ENCODE results near the gene SOCS6. TPM values are rescaled to one million over a fixed set of nuclear protein-coding genes. Genes with fewer than 3 reads are reported as not detected.
"Not testable (repeated sequence)": the region's sequence is repeated elsewhere in the genome, so short reads cannot be mapped to it uniquely, and the experiment has no call there.

The SOCS6 gene
- total RNA-seq, 2 donors from 2014 or later, result 1.7 to 2.0 TPM

DNA sequence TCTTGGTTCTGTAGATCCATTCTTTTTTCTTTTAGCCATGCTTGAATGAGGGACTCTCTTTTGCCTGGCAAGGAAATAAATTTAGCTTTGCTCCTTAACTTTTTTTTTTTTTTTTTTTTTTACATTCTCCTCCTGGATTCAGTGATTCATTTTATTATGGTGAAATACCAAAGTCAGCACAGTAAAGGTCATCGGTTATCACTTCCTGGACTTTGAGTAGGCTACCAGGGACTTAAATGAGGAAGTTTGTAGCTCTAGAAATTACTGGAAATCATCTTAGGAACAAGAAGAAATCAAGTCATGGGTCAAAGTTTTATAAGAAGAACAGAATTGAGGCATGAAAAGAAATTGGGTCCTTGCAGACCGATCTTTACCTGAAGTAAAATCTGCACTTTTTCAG is 75.0 kb downstream of the SOCS6 start:
- no peaks in the 10 kb centered on the region for H3K4me1 Mint-ChIP-seq (ENCODE audit: low read depth)
- DNase-seq (no peak), ATAC-seq (replicated peaks in 1 of 2) (no peak)
- H3K9me3 Mint-ChIP-seq, result no peaks in the 10 kb centered on the region
- peaks cover 18% of the 10 kb centered on the region for H3K27me3 Mint-ChIP-seq (ENCODE audit: low read depth)
- H3K36me3 Mint-ChIP-seq (ENCODE audit: insufficient read depth in 2 of 2), result no peaks in the 10 kb centered on the region
- H3K27ac Mint-ChIP-seq, result no peak overlapping the region
- H3K4me3 Mint-ChIP-seq, result no peak overlapping the region

DNA sequence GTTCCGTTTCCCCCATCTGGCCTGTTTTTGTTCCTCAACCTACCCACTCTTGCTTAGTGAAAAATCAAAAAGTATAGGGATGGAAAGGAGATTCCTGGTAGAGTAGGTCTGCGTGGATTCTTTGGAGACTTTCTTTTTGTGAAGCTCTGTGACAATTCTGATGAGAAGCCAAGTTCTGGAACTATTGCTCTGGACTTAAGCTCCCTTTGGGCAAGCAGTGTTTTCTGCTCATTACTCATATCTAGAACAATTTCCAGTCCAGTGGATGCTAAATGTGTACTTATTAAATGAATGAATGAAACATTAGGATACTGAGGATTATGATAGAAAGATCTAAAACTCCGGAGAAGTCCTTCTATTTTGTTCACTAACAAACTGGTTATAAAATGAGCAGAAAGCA is 76.5 kb downstream of the SOCS6 start:
- H3K4me3 Mint-ChIP-seq, result no peak overlapping the region
- no peak for DNase-seq
- H3K9me3 Mint-ChIP-seq, result no peaks in the 10 kb centered on the region
- ATAC-seq (replicated peaks in 1 of 2), result no peak
- peaks cover 18% of the 10 kb centered on the region for H3K27me3 Mint-ChIP-seq (ENCODE audit: low read depth)
- no peaks in the 10 kb centered on the region for H3K4me1 Mint-ChIP-seq (ENCODE audit: low read depth)
- no peak overlapping the region for H3K27ac Mint-ChIP-seq
- H3K36me3 Mint-ChIP-seq (ENCODE audit: insufficient read depth in 2 of 2), result no peaks in the 10 kb centered on the region

- no peak overlapping the region for H3K4me3 Mint-ChIP-seq
- no peaks in the 10 kb centered on the region for H3K36me3 Mint-ChIP-seq (ENCODE audit: insufficient read depth in 2 of 2)
- H3K27ac Mint-ChIP-seq, result no peak overlapping the region
- peaks cover 20% of the 10 kb centered on the region for H3K27me3 Mint-ChIP-seq (ENCODE audit: low read depth)
- no peaks in the 10 kb centered on the region for H3K9me3 Mint-ChIP-seq
- H3K4me1 Mint-ChIP-seq (ENCODE audit: low read depth), result no peaks in the 10 kb centered on the region
- no peak for DNase-seq
- ATAC-seq (replicated peaks in 1 of 2), result no peak
Observed at GRCh38 chr18:70366174-70366573, 77.3 kb downstream of the SOCS6 start.

DNA sequence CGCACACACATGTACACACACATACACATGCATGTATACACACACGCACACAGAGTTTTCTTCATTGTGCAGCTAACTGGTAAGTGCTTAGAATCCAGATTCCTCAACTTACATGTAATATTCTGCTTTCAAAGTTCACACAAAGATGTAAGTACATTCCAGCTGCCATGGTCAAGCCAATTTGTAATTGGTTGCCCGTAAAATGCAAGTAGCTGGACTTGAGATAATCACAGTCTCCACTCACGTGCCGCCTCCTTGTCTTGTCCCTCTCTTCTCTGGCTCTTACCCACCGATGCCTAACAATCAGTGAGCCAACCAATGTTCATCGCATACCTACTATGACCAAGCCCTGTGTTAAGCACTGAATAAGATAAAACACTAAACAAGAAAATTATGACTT is 77.8 kb downstream of the SOCS6 start:
- Mint-ChIP-seq H3K36me3 (ENCODE audit: insufficient read depth in 2 of 2) (no peaks in the 10 kb centered on the region), H3K27ac (no peak overlapping the region), H3K27me3 (ENCODE audit: low read depth) (peaks cover 25% of the 10 kb centered on the region), H3K9me3 (no peaks in the 10 kb centered on the region), H3K4me1 (ENCODE audit: low read depth) (no peaks in the 10 kb centered on the region), H3K4me3 (no peak overlapping the region)
- DNase-seq (no peak), ATAC-seq (replicated peaks in 1 of 2) (no peak)

DNA sequence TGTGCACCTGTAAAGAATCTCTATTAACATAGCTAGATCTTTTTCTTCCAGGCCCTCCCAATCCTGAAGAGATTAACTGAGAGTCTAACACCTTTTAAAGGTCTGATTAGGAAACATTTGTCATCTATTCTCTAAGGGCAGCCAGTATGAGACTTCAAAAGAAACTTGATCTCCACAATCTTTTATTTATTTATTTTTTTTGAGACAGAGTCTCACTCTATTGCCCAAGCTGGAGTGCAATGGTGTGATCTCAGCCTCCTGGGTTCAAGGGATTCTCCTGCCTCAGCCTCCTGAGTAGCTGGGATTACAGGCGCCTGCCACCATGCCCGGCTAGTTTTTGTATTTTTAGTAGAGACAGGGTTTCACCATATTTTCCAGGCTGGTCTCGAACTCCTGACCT is 78.5 kb downstream of the SOCS6 start:
- not testable (repeated sequence) for H3K36me3 Mint-ChIP-seq (ENCODE audit: insufficient read depth in 2 of 2); H3K9me3 Mint-ChIP-seq; H3K4me3 Mint-ChIP-seq; H3K4me1 Mint-ChIP-seq (ENCODE audit: low read depth); DNase-seq; H3K27ac Mint-ChIP-seq; ATAC-seq (replicated peaks in 1 of 2)
- H3K27me3 Mint-ChIP-seq (ENCODE audit: low read depth), result peaks cover 25% of the 10 kb centered on the region

DNA sequence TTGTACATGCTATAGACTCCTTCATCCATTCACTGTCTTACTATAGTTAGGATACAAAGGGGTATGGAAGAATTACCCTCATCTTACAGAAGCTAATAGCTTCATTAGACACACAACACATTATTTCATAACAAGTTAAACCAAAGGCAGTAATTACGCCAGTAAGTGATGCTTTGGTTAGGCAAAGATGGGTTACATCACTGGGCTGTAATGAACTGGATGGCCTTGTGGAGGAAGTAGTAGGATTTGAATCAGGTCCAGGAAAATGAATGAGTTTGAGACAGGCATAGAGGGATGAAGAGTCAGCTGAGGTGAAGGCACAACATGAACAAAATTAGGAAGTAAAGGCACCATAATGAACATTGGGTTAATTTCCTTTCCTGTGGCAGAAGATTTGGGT is 80.1 kb downstream of the SOCS6 start:
- DNase-seq (no peak), ATAC-seq (replicated peaks in 1 of 2) (no peak)
- H3K4me3 Mint-ChIP-seq, result no peak overlapping the region
- H3K36me3 Mint-ChIP-seq (ENCODE audit: insufficient read depth in 2 of 2), result no peaks in the 10 kb centered on the region
- no peaks in the 10 kb centered on the region for H3K9me3 Mint-ChIP-seq
- H3K27ac Mint-ChIP-seq, result no peak overlapping the region
- no peaks in the 10 kb centered on the region for H3K4me1 Mint-ChIP-seq (ENCODE audit: low read depth)
- H3K27me3 Mint-ChIP-seq (ENCODE audit: low read depth), result peaks cover 30% of the 10 kb centered on the region

DNA sequence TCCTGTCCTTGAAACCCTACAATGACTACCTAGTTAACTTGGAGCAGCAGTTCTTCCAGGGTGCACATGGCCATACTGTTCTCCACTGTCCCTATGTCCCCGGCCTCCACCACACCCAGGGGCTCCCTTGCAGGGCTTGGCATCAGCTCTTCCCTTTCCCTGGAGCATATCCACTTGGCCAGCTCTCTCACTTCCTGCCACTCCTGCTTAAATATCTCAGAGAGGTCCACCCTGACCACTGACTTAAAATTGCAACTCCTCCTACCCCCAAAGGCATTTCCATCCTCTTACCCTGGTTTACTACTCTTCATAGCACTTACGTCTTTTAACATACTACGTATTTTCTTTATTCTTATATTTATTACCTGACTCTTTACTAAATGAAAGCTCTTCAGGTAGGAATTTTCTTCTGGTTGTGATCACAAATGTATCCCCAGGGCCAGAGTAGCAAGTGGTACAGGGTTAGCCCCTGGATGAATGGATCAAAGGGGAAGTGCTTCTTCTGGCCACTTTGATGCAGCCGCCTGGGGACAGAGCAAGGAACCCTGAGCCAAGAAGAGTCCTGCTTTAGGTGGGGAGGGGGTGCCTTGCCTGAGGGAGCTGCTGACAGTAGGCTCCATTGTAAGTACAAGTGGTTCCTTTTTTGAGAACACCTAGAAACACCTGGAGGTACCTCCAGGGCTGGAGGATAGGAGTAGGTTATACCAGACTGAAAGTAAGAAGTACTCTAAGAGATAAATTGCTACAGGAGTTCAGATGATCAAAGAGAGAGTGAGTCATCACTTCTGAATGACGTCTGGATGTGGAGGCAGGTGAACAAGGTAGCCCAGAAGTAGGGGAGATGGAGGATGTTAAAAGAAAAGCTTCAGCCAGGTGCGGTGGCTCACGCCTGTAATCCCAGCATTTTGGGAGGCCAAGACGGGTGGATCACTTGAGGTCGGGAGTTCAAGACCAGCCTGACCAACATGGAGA is 82.2 kb downstream of the SOCS6 start:
- H3K4me3 Mint-ChIP-seq, result no peak overlapping the region
- H3K4me1 Mint-ChIP-seq (ENCODE audit: low read depth), result no peaks in the 10 kb centered on the region

GRCh38 chr18:70371908-70372307 is 83.1 kb downstream of the SOCS6 start:
- no peaks in the 10 kb centered on the region for H3K4me1 Mint-ChIP-seq (ENCODE audit: low read depth)
- no peak for ATAC-seq (replicated peaks in 1 of 2)
- no peak overlapping the region for H3K27ac Mint-ChIP-seq
- no peaks in the 10 kb centered on the region for H3K36me3 Mint-ChIP-seq (ENCODE audit: insufficient read depth in 2 of 2)
- no peak for DNase-seq
- H3K9me3 Mint-ChIP-seq, result no peaks in the 10 kb centered on the region
- no peak overlapping the region for H3K4me3 Mint-ChIP-seq
- H3K27me3 Mint-ChIP-seq (ENCODE audit: low read depth), result peaks cover 20% of the 10 kb centered on the region

More for the DNA sequence above, 82.2 kb downstream of the SOCS6 start:
- Mint-ChIP-seq H3K36me3 (ENCODE audit: insufficient read depth in 2 of 2) (no peaks in the 10 kb centered on the region), H3K27ac (no peak overlapping the region), H3K27me3 (ENCODE audit: low read depth) (peaks cover 29% of the 10 kb centered on the region), H3K9me3 (no peaks in the 10 kb centered on the region)
- no peak for DNase-seq
- ATAC-seq (replicated peaks in 1 of 2), result no peak

GRCh38 chr18:70372450-70373041 is 83.7 kb downstream of the SOCS6 start:
- H3K9me3 Mint-ChIP-seq, result no peaks in the 10 kb centered on the region
- peaks cover 18% of the 10 kb centered on the region for H3K27me3 Mint-ChIP-seq (ENCODE audit: low read depth)
- no peak overlapping the region for H3K27ac Mint-ChIP-seq
- no peak for DNase-seq
- no peaks in the 10 kb centered on the region for H3K36me3 Mint-ChIP-seq (ENCODE audit: insufficient read depth in 2 of 2)
- H3K4me3 Mint-ChIP-seq, result no peak overlapping the region
- no peak for ATAC-seq (replicated peaks in 1 of 2)
- H3K4me1 Mint-ChIP-seq (ENCODE audit: low read depth), result no peaks in the 10 kb centered on the region

- no peak overlapping the region for H3K27ac Mint-ChIP-seq
- H3K4me3 Mint-ChIP-seq, result no peak overlapping the region
- no peaks in the 10 kb centered on the region for H3K9me3 Mint-ChIP-seq
- H3K27me3 Mint-ChIP-seq (ENCODE audit: low read depth), result peaks cover 13% of the 10 kb centered on the region
- ATAC-seq (replicated peaks in 1 of 2) (no peak), DNase-seq (no peak)
- H3K4me1 Mint-ChIP-seq (ENCODE audit: low read depth), result no peaks in the 10 kb centered on the region
- no peaks in the 10 kb centered on the region for H3K36me3 Mint-ChIP-seq (ENCODE audit: insufficient read depth in 2 of 2)
Observed at GRCh38 chr18:70373042-70373519, 84.2 kb downstream of the SOCS6 start.

DNA sequence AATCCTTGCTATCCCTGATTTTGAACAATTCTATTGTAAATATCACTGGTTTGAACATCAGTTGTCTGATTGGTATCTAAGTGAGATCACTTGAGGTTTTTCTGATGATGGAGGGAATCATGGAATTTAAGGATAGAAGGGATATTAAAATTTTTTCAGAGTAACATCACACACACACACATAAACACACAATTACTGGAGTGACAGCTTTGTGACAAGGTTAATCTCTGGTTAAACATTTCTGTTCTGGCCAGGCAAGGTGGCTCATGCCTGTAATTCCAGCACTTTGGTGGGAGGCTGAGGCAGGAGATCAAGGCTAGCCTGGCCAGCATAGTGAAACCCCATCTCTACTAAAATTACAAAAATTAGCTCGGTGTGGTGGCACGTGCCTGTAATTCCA is 85.3 kb downstream of the SOCS6 start:
- no peak overlapping the region for H3K4me3 Mint-ChIP-seq
- H3K36me3 Mint-ChIP-seq (ENCODE audit: insufficient read depth in 2 of 2), result no peaks in the 10 kb centered on the region
- no peaks in the 10 kb centered on the region for H3K9me3 Mint-ChIP-seq
- H3K4me1 Mint-ChIP-seq (ENCODE audit: low read depth), result no peaks in the 10 kb centered on the region
- ATAC-seq (replicated peaks in 1 of 2) (no peak), DNase-seq (no peak)
- no peak overlapping the region for H3K27ac Mint-ChIP-seq
- H3K27me3 Mint-ChIP-seq (ENCODE audit: low read depth), result peaks cover 12% of the 10 kb centered on the region

DNA sequence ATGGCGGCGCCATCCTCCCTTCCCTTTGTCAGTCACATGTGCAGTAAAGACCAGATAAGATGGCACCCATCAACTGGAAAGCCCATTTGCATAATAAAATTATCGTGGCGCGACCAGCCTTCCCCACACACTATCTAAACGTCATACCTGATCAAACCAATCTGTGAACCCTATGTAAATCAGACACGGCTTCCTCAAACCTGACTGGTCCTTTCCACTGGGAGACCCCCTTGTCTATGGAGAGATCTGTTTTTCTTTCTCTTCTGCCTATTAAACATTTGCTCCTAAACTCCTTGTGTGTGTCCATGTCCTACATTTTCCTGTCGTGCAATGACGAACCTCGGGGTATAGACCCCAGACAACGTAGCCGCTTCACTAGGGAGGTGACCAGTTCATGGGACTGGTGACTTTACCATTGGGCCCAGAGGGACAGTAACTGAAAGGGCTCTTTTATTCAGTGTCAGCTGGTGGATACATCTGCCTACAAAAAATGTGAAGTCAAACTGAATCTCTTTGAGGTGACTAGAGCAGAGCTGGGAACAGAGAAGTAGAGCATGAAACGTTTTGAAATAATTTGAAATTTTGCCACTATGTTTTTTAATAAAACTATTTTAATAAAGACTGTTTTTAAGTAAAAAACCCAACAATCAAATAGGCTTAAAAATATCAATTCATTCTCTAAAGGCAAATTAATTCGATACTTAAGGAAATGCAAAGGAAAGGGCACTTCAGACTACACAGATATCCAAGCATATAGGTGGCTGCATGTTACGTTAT is 87.5 kb downstream of the SOCS6 start:
- Mint-ChIP-seq H3K36me3 (ENCODE audit: insufficient read depth in 2 of 2) (no peaks in the 10 kb centered on the region), H3K4me1 (ENCODE audit: low read depth) (no peaks in the 10 kb centered on the region), H3K27me3 (ENCODE audit: low read depth) (peaks cover 9% of the 10 kb centered on the region), H3K4me3 (no peak overlapping the region), H3K9me3 (no peaks in the 10 kb centered on the region), H3K27ac (no peak overlapping the region)
- DNase-seq (no peak), ATAC-seq (replicated peaks in 1 of 2) (no peak)

DNA sequence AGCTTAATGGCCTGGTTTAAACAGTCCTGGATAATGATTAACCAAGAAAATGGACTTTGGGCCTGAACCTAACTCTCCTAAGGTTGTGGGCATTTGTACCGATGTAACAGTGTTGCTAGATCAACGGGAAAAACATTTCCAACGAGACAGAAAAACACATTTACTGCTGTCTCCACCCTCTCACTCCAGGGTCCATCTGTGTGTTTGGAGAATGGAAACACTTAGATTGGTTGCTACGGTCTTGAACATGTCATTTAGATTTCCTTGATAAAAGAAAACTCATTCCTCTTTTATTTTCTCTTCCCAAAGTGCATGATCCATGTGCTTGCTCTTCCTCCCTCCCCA is 88.0 kb downstream of the SOCS6 start:
- no peak overlapping the region for H3K27ac Mint-ChIP-seq

More for the DNA sequence above, 88.0 kb downstream of the SOCS6 start:
- Mint-ChIP-seq H3K27me3 (ENCODE audit: low read depth) (peaks cover 11% of the 10 kb centered on the region), H3K4me3 (no peak overlapping the region), H3K9me3 (no peaks in the 10 kb centered on the region), H3K36me3 (ENCODE audit: insufficient read depth in 2 of 2) (no peaks in the 10 kb centered on the region), H3K4me1 (ENCODE audit: low read depth) (peaks cover 5% of the 10 kb centered on the region)
- DNase-seq (no peak), ATAC-seq (replicated peaks in 1 of 2) (no peak)

Measured in activated T-cell treated with anti-CD3 and anti-CD28 coated beads, Interleukin-2, amount 50 U/mL, for 72 hours (primary cell).